ENCODE measurements around the gene A2ML1.

The A2ML1 gene

GRCh38 chr12:8840938-8841633, 18.7 kb downstream of the A2ML1 start:
- H3K4me3 ChIP-seq (ENCODE audit: low read depth in 1 of 2, low read length in 1 of 2): no peak overlapping the region
- H3K27ac ChIP-seq: no peak overlapping the region
- no peak for TF ChIP-seq CTCF (IDR thresholded peaks at IDR 0.05)

GRCh38 chr12:8841778-8842177, 19.4 kb downstream of the A2ML1 start:
- H3K4me3 ChIP-seq (ENCODE audit: low read depth in 1 of 2, low read length in 1 of 2): no peak overlapping the region
- no peak overlapping the region for H3K27ac ChIP-seq
- no peaks in the 10 kb centered on the region for H3K9me3 ChIP-seq
- no peak for TF ChIP-seq CTCF (IDR thresholded peaks at IDR 0.05)
- no peaks in the 10 kb centered on the region for H3K36me3 ChIP-seq
- peaks cover 5% of the 10 kb centered on the region for H3K27me3 ChIP-seq
- H3K4me1 ChIP-seq (ENCODE audit: control insufficient read depth in 1 of 2, insufficient read depth in 1 of 2, low read depth in 1 of 2, low read length in 1 of 2): no peaks in the 10 kb centered on the region

More at GRCh38 chr12:8840938-8841633, 18.7 kb downstream of the A2ML1 start:
- H3K36me3 ChIP-seq: no peaks in the 10 kb centered on the region
- H3K9me3 ChIP-seq: no peaks in the 10 kb centered on the region
- peaks cover 5% of the 10 kb centered on the region for H3K27me3 ChIP-seq
- H3K4me1 ChIP-seq (ENCODE audit: control insufficient read depth in 1 of 2, insufficient read depth in 1 of 2, low read depth in 1 of 2, low read length in 1 of 2): no peaks in the 10 kb centered on the region

- Histone ChIP-seq H3K36me3 (no peaks in the 10 kb centered on the region), H3K9me3 (no peaks in the 10 kb centered on the region), H3K27me3 (peaks cover 5% of the 10 kb centered on the region), H3K4me1 (ENCODE audit: control insufficient read depth in 1 of 2, insufficient read depth in 1 of 2, low read depth in 1 of 2, low read length in 1 of 2) (peaks cover 1 to 3% of the 10 kb centered on the region in 2 experiments), H3K27ac (no peak overlapping the region), H3K4me3 (ENCODE audit: low read depth in 1 of 2, low read length in 1 of 2) (no peak overlapping the region)
- TF ChIP-seq CTCF (IDR thresholded peaks at IDR 0.05): no peak
Measured at GRCh38 chr12:8844665-8845064, 22.2 kb downstream of the A2ML1 start.

- Histone ChIP-seq H3K9me3 (no peaks in the 10 kb centered on the region), H3K4me1 (ENCODE audit: control insufficient read depth in 1 of 2, insufficient read depth in 1 of 2, low read depth in 1 of 2, low read length in 1 of 2) (peaks cover 9 to 11% of the 10 kb centered on the region in 2 experiments), H3K36me3 (no peaks in the 10 kb centered on the region), H3K27ac (no peak overlapping the region), H3K4me3 (ENCODE audit: low read depth in 1 of 2, low read length in 1 of 2) (no peak overlapping the region), H3K27me3 (peaks cover 5% of the 10 kb centered on the region)
- TF ChIP-seq CTCF (IDR thresholded peaks at IDR 0.05): no peak
Measured at GRCh38 chr12:8846305-8846704, 23.9 kb downstream of the A2ML1 start.

GRCh38 chr12:8847435-8847834, 25.0 kb downstream of the A2ML1 start:
- H3K9me3 ChIP-seq: no peaks in the 10 kb centered on the region
- H3K4me3 ChIP-seq (ENCODE audit: low read depth in 1 of 2, low read length in 1 of 2): no peak overlapping the region
- H3K36me3 ChIP-seq: no peaks in the 10 kb centered on the region
- TF ChIP-seq CTCF (IDR thresholded peaks at IDR 0.05): no peak
- peaks cover 19 to 21% of the 10 kb centered on the region in 2 experiments for H3K4me1 ChIP-seq (ENCODE audit: control insufficient read depth in 1 of 2, insufficient read depth in 1 of 2, low read depth in 1 of 2, low read length in 1 of 2)
- H3K27me3 ChIP-seq: peaks cover 5% of the 10 kb centered on the region
- H3K27ac ChIP-seq: no peak overlapping the region

All from neutrophil (primary cell).